ENCODE results near the gene MAP3K6. TPM values are rescaled to one million over a fixed set of nuclear protein-coding genes. Genes with fewer than 3 reads are reported as not detected.

The MAP3K6 gene
- total RNA-seq, 2 experiments from 2014 or later = 8.3 to 9.5 TPM

- Mint-ChIP-seq H3K4me1 (ENCODE audit: low read depth) (no peaks in the 10 kb centered on the region), H3K9me3 (no peaks in the 10 kb centered on the region), H3K27ac (no peak overlapping the region), H3K36me3 (ENCODE audit: low read depth) (no peaks in the 10 kb centered on the region), H3K27me3 (peaks cover 4% of the 10 kb centered on the region), H3K4me3 (no peak overlapping the region)
- TF ChIP-seq CTCF (IDR thresholded peaks at IDR 0.05) = no peak
- ATAC-seq (no peak), DNase-seq (no peak)
- intact Hi-C loops (cut with micrococcal nuclease) = no loop called here
- POLR2A ChIA-PET = interaction anchor here (0.7 kb wide), 1 partner anchor 32 kb away, joined by 4 read pairs; no protein-coding TSS in a partner anchor
- CTCF ChIA-PET = interaction anchor here (1.0 to 1.6 kb wide), 3 partner anchors 9 to 82 kb away, joined by 3 to 9 read pairs (median 7); partner anchors contain the start of gene MAP3K6
Measured at GRCh38 chr1:27377760-27378495, 11.2 kb upstream of the MAP3K6 start.

- CTCF ChIA-PET = interaction anchor here (0.7 to 1.2 kb wide), 3 partner anchors 9 to 41 kb away, joined by 3 read pairs; no protein-coding TSS in a partner anchor
Measured at GRCh38 chr1:27374362-27375086, 7.8 kb upstream of the MAP3K6 start, which contains the start of gene FCN3. TSS of gene FCN3 (minus strand) at chr1:27374824. CDS start at chr1:27374818, 6 bp downstream.

GRCh38 chr1:27372808-27373690, 6.3 kb upstream of the MAP3K6 start:
- H3K9me3 Mint-ChIP-seq = no peaks in the 10 kb centered on the region
- no peak for TF ChIP-seq CTCF (IDR thresholded peaks at IDR 0.05)
- H3K27me3 Mint-ChIP-seq = no peaks in the 10 kb centered on the region
- no peak overlapping the region for H3K27ac Mint-ChIP-seq
- no peak for DNase-seq
- no peak for ATAC-seq
- H3K36me3 Mint-ChIP-seq (ENCODE audit: low read depth) = no peaks in the 10 kb centered on the region
- ChIA-PET CTCF (interaction anchor here (0.7 to 8.2 kb wide), 4 partner anchors 14 to 728 kb away, joined by 3 to 91 read pairs (median 6); no protein-coding TSS in a partner anchor), POLR2A (interaction anchor here (0.6 to 1.0 kb wide), 2 partner anchors 11 to 50 kb away, joined by 3 read pairs; no protein-coding TSS in a partner anchor)
- H3K4me1 Mint-ChIP-seq (ENCODE audit: low read depth) = peaks cover 8% of the 10 kb centered on the region
- intact Hi-C loops (cut with micrococcal nuclease) = no loop called here
- H3K4me3 Mint-ChIP-seq = no peak overlapping the region

More at GRCh38 chr1:27374362-27375086, 7.8 kb upstream of the MAP3K6 start, which contains the start of gene FCN3:
- Mint-ChIP-seq H3K27me3 (no peaks in the 10 kb centered on the region), H3K36me3 (ENCODE audit: low read depth) (no peaks in the 10 kb centered on the region), H3K27ac (no peak within 1 kb of the TSS), H3K9me3 (no peaks in the 10 kb centered on the region), H3K4me1 (ENCODE audit: low read depth) (peaks cover 3% of the 10 kb centered on the region), H3K4me3 (no peak within 1 kb of the TSS)
- DNase-seq = no peak
- no peak for ATAC-seq
- intact Hi-C loops (cut with micrococcal nuclease) = no loop called here
- no peak for TF ChIP-seq CTCF (IDR thresholded peaks at IDR 0.05)
- POLR2A ChIA-PET = interaction anchor here (0.6 kb wide), 1 partner anchor 324 kb away, joined by 3 read pairs; no protein-coding TSS in a partner anchor

GRCh38 chr1:27372022-27372807, 5.5 kb upstream of the MAP3K6 start:
- no peak for TF ChIP-seq CTCF (IDR thresholded peaks at IDR 0.05)
- DNase-seq (no peak), ATAC-seq (no peak)
- Mint-ChIP-seq H3K4me3 (no peak overlapping the region), H3K27me3 (no peaks in the 10 kb centered on the region), H3K36me3 (ENCODE audit: low read depth) (no peaks in the 10 kb centered on the region), H3K27ac (no peak overlapping the region), H3K9me3 (no peaks in the 10 kb centered on the region), H3K4me1 (ENCODE audit: low read depth) (peaks cover 8% of the 10 kb centered on the region)
- ChIA-PET CTCF (interaction anchor here (0.7 to 8.2 kb wide), 7 partner anchors 10 to 727 kb away, joined by 3 to 91 read pairs (median 3); no protein-coding TSS in a partner anchor), POLR2A (interaction anchor here (0.6 to 1.7 kb wide), 5 partner anchors 10 to 50 kb away, joined by 3 to 4 read pairs (median 3); no protein-coding TSS in a partner anchor)
- intact Hi-C loops (cut with micrococcal nuclease) = no loop called here

Measured in activated CD8-positive, alpha-beta T cell treated with anti-CD3 and anti-CD28 coated beads for 36 hours (primary cell).